ENCODE results near the gene TMEM219. TPM values are rescaled to one million over a fixed set of nuclear protein-coding genes. Genes with fewer than 3 reads are reported as not detected.
"Not testable (repeated sequence)": the region's sequence is repeated elsewhere in the genome, so short reads cannot be mapped to it uniquely, and the experiment has no call there.

The TMEM219 gene
- total and polyA plus RNA-seq, 10 of the 15 experiments (the other 5 are each of a cell fraction or from before 2014, with no cell fraction given), result 33.6 to 74.6 (median 56.5) TPM

DNA sequence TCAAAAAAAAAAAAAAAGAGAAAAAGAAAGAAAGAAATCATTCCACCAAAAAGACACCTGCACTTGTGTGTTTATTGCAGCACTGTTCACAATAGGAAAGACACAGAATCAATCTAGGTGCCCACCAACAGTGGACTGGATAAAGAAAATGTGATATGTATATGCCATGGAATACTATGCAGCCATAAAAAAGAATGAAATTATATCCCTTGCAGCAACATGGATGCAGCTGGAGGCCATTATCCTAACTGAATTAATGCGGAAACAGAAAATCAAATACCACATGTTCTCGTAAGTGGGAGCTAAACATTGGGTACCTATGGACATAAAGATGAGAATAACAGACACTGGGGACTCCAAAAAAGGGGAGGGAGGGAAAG, 55.4 kb downstream of the TMEM219 start:
- H3K4me3 ChIP-seq, result no peak overlapping the region
- no peak for TF ChIP-seq SUPT20H (IDR thresholded peaks at IDR 0.05; ENCODE audit: borderline replicate concordance, control insufficient read depth, low read depth, low read length)
- no peak for TF ChIP-seq NR2F1 (conservative IDR thresholded peaks at IDR 0.05)
- TF ChIP-seq, protein P1, sequence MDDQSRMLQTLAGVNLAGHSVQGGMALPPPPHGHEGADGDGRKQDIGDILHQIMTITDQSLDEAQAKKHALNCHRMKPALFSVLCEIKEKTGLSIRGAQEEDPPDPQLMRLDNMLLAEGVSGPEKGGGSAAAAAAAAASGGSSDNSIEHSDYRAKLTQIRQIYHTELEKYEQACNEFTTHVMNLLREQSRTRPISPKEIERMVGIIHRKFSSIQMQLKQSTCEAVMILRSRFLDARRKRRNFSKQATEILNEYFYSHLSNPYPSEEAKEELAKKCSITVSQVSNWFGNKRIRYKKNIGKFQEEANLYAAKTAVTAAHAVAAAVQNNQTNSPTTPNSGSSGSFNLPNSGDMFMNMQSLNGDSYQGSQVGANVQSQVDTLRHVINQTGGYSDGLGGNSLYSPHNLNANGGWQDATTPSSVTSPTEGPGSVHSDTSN (IDR thresholded peaks at IDR 0.05; ENCODE audit: insufficient replicate concordance, low read depth, low read length), result no peak
- DNase-seq (ENCODE audit: low read depth, low spot score), result no peak
- no peaks in the 10 kb centered on the region for H3K79me2 ChIP-seq (ENCODE audit: control insufficient read depth, insufficient read depth, low read length)
- no peak for FAIRE-seq
- no peaks in the 10 kb centered on the region for H3K36me3 ChIP-seq (ENCODE audit: control insufficient read depth in 2 of 2, insufficient read depth in 2 of 2, low read length in 1 of 2)
- H3K9me3 ChIP-seq (replicated peaks; ENCODE audit: control insufficient read depth, insufficient read depth, low read length), result no peaks in the 10 kb centered on the region
- ChIA-PET RAD21 (ENCODE audit: unreplicated experiment) (no interaction called here), CTCF (interaction anchor here (0.8 to 3.0 kb wide), 4 partner anchors 12 to 168 kb away, joined by 3 to 12 read pairs (median 4); partner anchors contain the start of gene TLCD3B), SMC1A (ENCODE audit: uncharacterized antibody, unreplicated experiment) (no interaction called here), POLR2A (interaction anchor here (0.6 kb wide), 1 partner anchor 52 kb away, joined by 7 read pairs; no protein-coding TSS in a partner anchor)
- WGBS (ENCODE audit: insufficient coverage, insufficient replicate concordance, low lambda C conversion rate, missing lambda C conversion rate), result 55% methylated on average over 2 of the region's 2 CpGs
- in situ Hi-C loops (cut with MboI), result loop anchor here (25.0 kb wide), 1 partner anchor 905 kb away; no protein-coding TSS in a partner anchor
- ATAC-seq, result no peak
- no peak overlapping the region for H3K27ac ChIP-seq (ENCODE audit: control insufficient read depth, insufficient read depth)
- H4K20me1 ChIP-seq (ENCODE audit: control insufficient read depth, insufficient read depth), result no peaks in the 10 kb centered on the region
- H3K27me3 ChIP-seq (replicated peaks in 1 of 2; ENCODE audit: control insufficient read depth in 2 of 2, insufficient read depth in 2 of 2, low read length in 1 of 2), result peaks cover under 1 to 2% of the 10 kb centered on the region in 2 experiments; a peak in 3 of 4 replicates
- no peak overlapping the region for H3K4me2 ChIP-seq (ENCODE audit: control insufficient read depth, insufficient read depth)
- H2AFZ ChIP-seq (ENCODE audit: control insufficient read depth, low read depth, low read length), result no peak overlapping the region
- intact Hi-C loops (cut with micrococcal nuclease; ENCODE audit: unreplicated experiment), result no loop called here
- no TSS peak for BruUV-seq (replicated peaks)
- H3K9ac ChIP-seq (ENCODE audit: control insufficient read depth, insufficient read depth, low read length), result no peak overlapping the region
- H3K4me1 ChIP-seq (ENCODE audit: control insufficient read depth, insufficient read depth, low read length), result 0 out of 2 replicates have a peak, but pooled peaks cover 2% of the 10 kb centered on the region

DNA sequence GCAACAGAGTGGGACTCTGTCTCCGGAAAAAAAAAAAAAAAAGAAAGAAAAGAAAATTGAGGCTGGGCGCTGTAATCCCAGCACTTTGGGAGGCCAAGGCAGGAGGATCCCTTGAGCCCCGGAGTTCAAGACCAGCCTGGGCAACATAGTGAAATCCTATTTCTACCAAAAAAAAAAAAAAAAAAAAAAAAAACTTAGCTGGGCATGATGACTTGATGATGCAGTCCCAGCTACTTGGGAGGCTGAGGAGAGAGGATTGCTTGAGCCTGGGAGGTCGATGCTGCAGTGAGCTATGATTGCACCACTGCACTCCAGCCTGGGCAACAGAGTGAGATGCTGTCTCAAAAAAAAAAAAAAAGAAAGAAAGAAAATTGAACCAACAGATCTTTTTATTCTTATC, 56.1 kb downstream of the TMEM219 start:
- DNase-seq (ENCODE audit: low read depth, low spot score); FAIRE-seq; BruUV-seq (replicated peaks); H3K9me3 ChIP-seq (replicated peaks; ENCODE audit: control insufficient read depth, insufficient read depth, low read length); H2AFZ ChIP-seq (ENCODE audit: control insufficient read depth, low read depth, low read length); ATAC-seq; H3K9ac ChIP-seq (ENCODE audit: control insufficient read depth, insufficient read depth, low read length); H3K4me3 ChIP-seq; intact Hi-C loops (cut with micrococcal nuclease; ENCODE audit: unreplicated experiment); H3K4me2 ChIP-seq (ENCODE audit: control insufficient read depth, insufficient read depth); H4K20me1 ChIP-seq (ENCODE audit: control insufficient read depth, insufficient read depth); H3K27me3 ChIP-seq (replicated peaks in 1 of 2; ENCODE audit: control insufficient read depth in 2 of 2, insufficient read depth in 2 of 2, low read length in 1 of 2); H3K4me1 ChIP-seq (ENCODE audit: control insufficient read depth, insufficient read depth, low read length); H3K27ac ChIP-seq (ENCODE audit: control insufficient read depth, insufficient read depth); H3K36me3 ChIP-seq (ENCODE audit: control insufficient read depth in 2 of 2, insufficient read depth in 2 of 2, low read length in 1 of 2); H3K79me2 ChIP-seq (ENCODE audit: control insufficient read depth, insufficient read depth, low read length): not testable (repeated sequence)
- WGBS (ENCODE audit: insufficient coverage, insufficient replicate concordance, low lambda C conversion rate, missing lambda C conversion rate), result 80% methylated on average over 2 of the region's 4 CpGs
- ChIA-PET CTCF (interaction anchor here (0.6 to 3.0 kb wide), 7 partner anchors 12 to 210 kb away, joined by 3 to 12 read pairs (median 4); partner anchors contain the start of gene TLCD3B), RAD21 (ENCODE audit: unreplicated experiment) (interaction anchor here (1.0 kb wide), 1 partner anchor 825 kb away, joined by 5 read pairs; no protein-coding TSS in a partner anchor), POLR2A (interaction anchor here (0.6 kb wide), 1 partner anchor 52 kb away, joined by 7 read pairs; no protein-coding TSS in a partner anchor), SMC1A (ENCODE audit: uncharacterized antibody, unreplicated experiment) (interaction anchor here (0.7 kb wide), 1 partner anchor 94 kb away, joined by 3 read pairs; no protein-coding TSS in a partner anchor)
- in situ Hi-C loops (cut with MboI), result loop anchor here (25.0 kb wide), 1 partner anchor 906 kb away; no protein-coding TSS in a partner anchor

All from GM12878 (cell line).